Loucy (cell line): ENCODE results near the gene TEX2.

ENCODE experiments used
- H2AFZ ChIP-seq: fragments of 200-600 bp; sonication (generic); 2 replicates; pipeline ENCODE4 v1.6.0; 2016; ENCODE audit warnings: antibody characterized with exemption, mild to moderate bottlenecking, low read length, moderate library complexity
- H3F3A ChIP-seq: fragments of 200-600 bp; 2 replicates; pipeline ENCODE4 v1.6.0; 2016; ENCODE audit warnings: antibody characterized with exemption, low read depth, mild to moderate bottlenecking
- H3K27me3 ChIP-seq: fragments of 200-600 bp; sonication (generic); 2 replicates; pipeline ENCODE4 v1.6.1; 2014; ENCODE audit warnings: low read length, mild to moderate bottlenecking; ENCODE audit not compliant: insufficient read depth, poor library complexity, severe bottlenecking
- H3K36me3 ChIP-seq: fragments of 200-600 bp; sonication (generic); 2 replicates; pipeline ENCODE4 v1.6.1; 2016; ENCODE audit warnings: low read length; ENCODE audit not compliant: insufficient read depth
- H3K4me1 ChIP-seq: fragments of 200-600 bp; sonication (generic); 2 replicates; pipeline ENCODE4 v1.5.1; 2014; ENCODE audit warnings: low read length, mild to moderate bottlenecking; ENCODE audit not compliant: insufficient read depth, poor library complexity, severe bottlenecking
- H3K4me2 ChIP-seq: fragments of 200-600 bp; sonication (generic); 2 replicates; pipeline ENCODE4 v1.6.0; 2014; ENCODE audit warnings: antibody characterized with exemption, low read length, low read depth, mild to moderate bottlenecking; ENCODE audit not compliant: poor library complexity, severe bottlenecking
- H3K4me3 ChIP-seq: fragments of 200-600 bp; sonication (generic); 2 replicates; pipeline ENCODE4 v1.5.1; 2014; ENCODE audit warnings: low read length, mild to moderate bottlenecking, mixed read lengths; ENCODE audit not compliant: poor library complexity, severe bottlenecking
- H3K79me2 ChIP-seq: fragments of 200-600 bp; sonication (generic); 2 replicates; pipeline ENCODE4 v1.6.1; 2014; ENCODE audit warnings: low read length; ENCODE audit not compliant: insufficient read depth
- H3K9ac ChIP-seq: fragments of 200-600 bp; sonication (generic); 2 replicates; pipeline ENCODE4 v1.6.0; 2014; ENCODE audit warnings: mild to moderate bottlenecking, low read depth, low read length, moderate library complexity; ENCODE audit not compliant: poor library complexity, severe bottlenecking
- H3K9me2 ChIP-seq: fragments of 200-600 bp; sonication (generic); replicated peaks from 2 replicates; pipeline ENCODE4 v1.6.1; 2016; ENCODE audit warnings: low read depth, low read length, mixed read lengths
- H3K9me3 ChIP-seq: fragments of 200-600 bp; sonication (generic); 2 replicates; pipeline ENCODE4 v1.6.1; 2014; ENCODE audit warnings: mild to moderate bottlenecking, antibody characterized with exemption, low read length, low read depth; ENCODE audit not compliant: insufficient read depth
- H4K20me1 ChIP-seq: fragments of 200-600 bp; sonication (generic); 2 replicates; pipeline ENCODE4 v1.6.0; 2014; ENCODE audit warnings: antibody characterized with exemption, low read length, mild to moderate bottlenecking; ENCODE audit not compliant: insufficient read depth, poor library complexity, severe bottlenecking
- EZH2phosphoT487 ChIP-seq: fragments of 200-600 bp; IDR thresholded peaks from 2 replicates; pipeline ENCODE4 v1.6.1; 2018; ENCODE audit warnings: antibody characterized with exemption, mild to moderate bottlenecking, moderate library complexity, borderline replicate concordance
- TF ChIP-seq, protein P1 (sequence below): fragments of 200-600 bp; sonication (generic); conservative IDR thresholded peaks from 2 replicates; pipeline ENCODE4 v1.5.1; 2014; ENCODE audit warnings: mild to moderate bottlenecking, antibody characterized with exemption, low read length

TEX2 gene

DNA sequence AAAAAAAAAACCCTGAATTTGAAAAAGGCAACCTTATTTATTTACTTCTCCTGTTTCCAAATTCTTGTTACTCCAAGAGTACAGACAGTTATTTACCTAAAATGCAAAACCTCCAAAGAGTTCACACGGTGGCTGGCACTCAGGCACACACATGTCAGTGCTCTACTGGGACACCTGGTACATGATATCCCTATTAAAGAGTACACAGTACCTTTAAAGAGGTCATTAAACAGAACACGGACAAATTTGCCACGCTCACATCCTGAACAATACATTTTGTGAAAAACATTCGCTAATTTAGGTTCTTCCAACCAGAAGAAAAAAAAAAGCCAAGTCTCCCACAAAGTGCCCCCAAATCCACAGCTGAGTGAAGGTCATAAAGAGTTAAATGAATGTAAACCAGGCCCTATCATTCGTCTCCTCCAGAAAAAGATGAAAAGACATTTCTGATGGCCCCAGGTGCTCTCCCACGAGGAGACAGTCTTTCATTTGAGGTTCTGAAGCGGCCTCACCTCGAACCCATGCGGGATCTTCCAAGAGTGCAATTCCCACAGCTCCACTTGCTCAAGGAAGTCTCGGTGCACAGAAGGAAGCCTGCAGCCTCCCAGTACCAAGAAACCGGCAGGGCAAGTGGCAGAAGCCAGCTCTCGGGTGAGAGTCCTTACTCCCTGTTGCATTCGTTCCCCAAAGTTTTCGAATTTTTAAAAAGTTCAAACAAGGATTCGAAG, 134.1 kb downstream of the TEX2 start:
- peak overlapping the region; percentile 86 for H3K9ac ChIP-seq
- H3K36me3 ChIP-seq = no peaks in the 10 kb centered on the region
- peak overlapping the region; percentile 75 for H2AFZ ChIP-seq
- H4K20me1 ChIP-seq = peaks cover 3% of the 10 kb centered on the region
- 0 out of 2 replicates have a peak, but pooled peaks cover 4% of the 10 kb centered on the region for H3F3A ChIP-seq
- H3K4me3 ChIP-seq = peak overlapping the region; percentile 94
- no peaks in the 10 kb centered on the region for H3K27me3 ChIP-seq
- peaks cover 21% of the 10 kb centered on the region for H3K79me2 ChIP-seq
- H3K9me2 ChIP-seq = no peaks in the 10 kb centered on the region
- TF ChIP-seq EZH2phosphoT487 = no peak
- TF ChIP-seq, protein P1, sequence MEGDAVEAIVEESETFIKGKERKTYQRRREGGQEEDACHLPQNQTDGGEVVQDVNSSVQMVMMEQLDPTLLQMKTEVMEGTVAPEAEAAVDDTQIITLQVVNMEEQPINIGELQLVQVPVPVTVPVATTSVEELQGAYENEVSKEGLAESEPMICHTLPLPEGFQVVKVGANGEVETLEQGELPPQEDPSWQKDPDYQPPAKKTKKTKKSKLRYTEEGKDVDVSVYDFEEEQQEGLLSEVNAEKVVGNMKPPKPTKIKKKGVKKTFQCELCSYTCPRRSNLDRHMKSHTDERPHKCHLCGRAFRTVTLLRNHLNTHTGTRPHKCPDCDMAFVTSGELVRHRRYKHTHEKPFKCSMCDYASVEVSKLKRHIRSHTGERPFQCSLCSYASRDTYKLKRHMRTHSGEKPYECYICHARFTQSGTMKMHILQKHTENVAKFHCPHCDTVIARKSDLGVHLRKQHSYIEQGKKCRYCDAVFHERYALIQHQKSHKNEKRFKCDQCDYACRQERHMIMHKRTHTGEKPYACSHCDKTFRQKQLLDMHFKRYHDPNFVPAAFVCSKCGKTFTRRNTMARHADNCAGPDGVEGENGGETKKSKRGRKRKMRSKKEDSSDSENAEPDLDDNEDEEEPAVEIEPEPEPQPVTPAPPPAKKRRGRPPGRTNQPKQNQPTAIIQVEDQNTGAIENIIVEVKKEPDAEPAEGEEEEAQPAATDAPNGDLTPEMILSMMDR = no peak
- H3K4me2 ChIP-seq = peak overlapping the region; percentile 99
- peaks cover 23% of the 10 kb centered on the region for H3K4me1 ChIP-seq
- no peaks in the 10 kb centered on the region for H3K9me3 ChIP-seq

DNA sequence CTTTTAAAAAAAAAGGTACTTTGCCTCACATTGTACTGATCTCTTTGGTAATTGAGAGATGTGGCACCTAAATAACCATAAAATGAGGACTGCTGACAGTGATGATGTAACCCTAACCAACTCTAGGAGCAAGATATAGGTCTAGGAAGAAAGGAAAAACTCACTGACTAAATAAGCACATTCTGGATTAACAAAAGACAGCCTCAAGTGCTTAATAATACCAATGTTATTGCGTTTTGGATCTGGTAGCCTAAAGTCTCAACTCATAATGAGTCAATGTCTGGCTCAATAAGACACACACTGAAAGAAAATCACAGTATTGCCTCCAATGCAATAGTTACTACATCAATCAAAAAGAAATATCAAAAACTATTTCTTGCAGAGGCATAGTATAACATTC, 136.1 kb downstream of the TEX2 start:
- Histone ChIP-seq H3K79me2 (peaks cover 21% of the 10 kb centered on the region), H3K9me3 (no peaks in the 10 kb centered on the region), H4K20me1 (peaks cover 3% of the 10 kb centered on the region), H3K27me3 (no peaks in the 10 kb centered on the region), H3K4me2 (peak overlapping the region; percentile 13), H3K4me1 (peaks cover 23% of the 10 kb centered on the region), H2AFZ (no peak overlapping the region), H3K9me2 (no peaks in the 10 kb centered on the region), H3F3A (0 out of 2 replicates have a peak, but pooled peaks cover 4% of the 10 kb centered on the region), H3K9ac (no peak overlapping the region), H3K4me3 (no peak overlapping the region), H3K36me3 (no peaks in the 10 kb centered on the region)
- TF ChIP-seq, protein P1 = no peak
- no peak for TF ChIP-seq EZH2phosphoT487

DNA sequence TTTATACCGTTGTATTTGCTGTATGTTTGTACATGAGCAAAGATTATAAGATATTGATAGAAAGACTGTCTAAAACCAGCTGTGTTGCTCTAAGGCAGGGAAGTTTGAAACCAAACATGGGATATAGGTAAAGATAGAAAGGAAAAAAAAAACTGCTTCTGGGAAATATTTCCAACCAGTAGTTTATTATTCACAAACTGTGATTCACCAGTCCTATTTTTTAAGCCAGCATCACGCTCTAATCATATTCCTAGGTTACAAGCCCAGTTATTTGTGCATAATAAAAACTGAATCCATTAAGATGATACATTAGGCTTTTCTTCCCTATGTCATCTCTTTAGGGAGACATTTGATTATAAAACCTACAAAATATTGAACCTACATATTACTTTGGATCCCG, 137.1 kb downstream of the TEX2 start:
- no peaks in the 10 kb centered on the region for H3K9me3 ChIP-seq
- no peaks in the 10 kb centered on the region for H3K9me2 ChIP-seq
- H3K4me2 ChIP-seq = no peak overlapping the region
- 0 out of 2 replicates have a peak, but pooled peaks cover 4% of the 10 kb centered on the region for H3F3A ChIP-seq
- peaks cover 21% of the 10 kb centered on the region for H3K79me2 ChIP-seq
- H4K20me1 ChIP-seq = peaks cover 3% of the 10 kb centered on the region
- H3K4me3 ChIP-seq = no peak overlapping the region
- no peak for TF ChIP-seq EZH2phosphoT487
- TF ChIP-seq, protein P1 = no peak
- no peak overlapping the region for H3K9ac ChIP-seq
- peaks cover 26% of the 10 kb centered on the region for H3K4me1 ChIP-seq
- no peak overlapping the region for H2AFZ ChIP-seq
- no peaks in the 10 kb centered on the region for H3K36me3 ChIP-seq
- H3K27me3 ChIP-seq = no peaks in the 10 kb centered on the region
